ENCODE measurements around the gene NAA25.
"Not testable (repeated sequence)": the region's sequence is repeated elsewhere in the genome, so short reads cannot be mapped to it uniquely, and the experiment has no call there.

NAA25 gene

GRCh38 chr12:111998015-111998414, 110.6 kb downstream of the NAA25 start:
- Histone ChIP-seq H3K36me3 (replicated peaks in 1 of 2; ENCODE audit: control insufficient read depth in 2 of 2, insufficient read depth in 2 of 2, low read length in 2 of 2) (peaks cover 0 to 19% of the 10 kb centered on the region in 2 donors), H3K27me3 (ENCODE audit: control insufficient read depth in 3 of 3, insufficient read depth in 3 of 3, low read depth in 1 of 3, low read length in 3 of 3) (no peaks in the 10 kb centered on the region), H3K4me2 (ENCODE audit: insufficient read depth, low read length, poor library complexity, severe bottlenecking) (no peak overlapping the region), H3K4ac (ENCODE audit: low read length) (no peak overlapping the region), H3K23ac (ENCODE audit: low read depth, low read length, poor library complexity) (no peak overlapping the region), H2BK12ac (ENCODE audit: low read length) (no peak overlapping the region), H4K8ac (ENCODE audit: low read depth, low read length) (no peak overlapping the region), H3K4me3 (ENCODE audit: low read length in 2 of 2) (no peak overlapping the region), H3K18ac (ENCODE audit: low read length) (no peak overlapping the region), H4K91ac (ENCODE audit: low read depth, low read length, poor library complexity) (no peak overlapping the region), H2BK120ac (ENCODE audit: low read depth, low read length) (no peak overlapping the region), H2BK5ac (ENCODE audit: low read length) (no peak overlapping the region), H3K9me3 (replicated peaks in 1 of 2; ENCODE audit: control insufficient read depth in 2 of 2, insufficient read depth in 1 of 2, low read depth in 1 of 2, low read length in 2 of 2) (no peaks in the 10 kb centered on the region), H3K27ac (replicated peaks; ENCODE audit: low read length) (no peak overlapping the region), H3K79me1 (ENCODE audit: low read depth, low read length) (no peaks in the 10 kb centered on the region), H2AK5ac (ENCODE audit: low read depth, low read length) (no peak overlapping the region), H3K4me1 (ENCODE audit: control insufficient read depth in 2 of 2, insufficient read depth in 1 of 2, low read depth in 1 of 2, low read length in 2 of 2) (no peaks in the 10 kb centered on the region), H3K9ac (ENCODE audit: low read depth, low read length, poor library complexity) (no peak overlapping the region), H3K14ac (ENCODE audit: low read length) (no peak overlapping the region), H2BK15ac (ENCODE audit: low read length) (no peak overlapping the region), H2AFZ (ENCODE audit: low read length) (no peak overlapping the region)
- no peak for DNase-seq (ENCODE audit: low spot score)
- no CpG with 5 or more reads among the region's 4 CpGs for WGBS, 2 donors (ENCODE audit: extremely low coverage in 2 of 2, insufficient read length in 2 of 2, insufficient replicate concordance in 1 of 2)

- Histone ChIP-seq H3K4me3 (ENCODE audit: low read length in 2 of 2) (no peak overlapping the region), H3K14ac (ENCODE audit: low read length) (no peak overlapping the region), H4K91ac (ENCODE audit: low read depth, low read length, poor library complexity) (no peak overlapping the region), H3K4ac (ENCODE audit: low read length) (no peak overlapping the region), H3K27ac (replicated peaks; ENCODE audit: low read length) (no peak overlapping the region), H2AFZ (ENCODE audit: low read length) (no peak overlapping the region), H2AK5ac (ENCODE audit: low read depth, low read length) (no peak overlapping the region), H3K4me1 (ENCODE audit: control insufficient read depth in 2 of 2, insufficient read depth in 1 of 2, low read depth in 1 of 2, low read length in 2 of 2) (no peaks in the 10 kb centered on the region), H4K8ac (ENCODE audit: low read depth, low read length) (no peak overlapping the region), H3K23ac (ENCODE audit: low read depth, low read length, poor library complexity) (no peak overlapping the region), H3K9me3 (replicated peaks in 1 of 2; ENCODE audit: control insufficient read depth in 2 of 2, insufficient read depth in 1 of 2, low read depth in 1 of 2, low read length in 2 of 2) (no peaks in the 10 kb centered on the region), H2BK5ac (ENCODE audit: low read length) (no peak overlapping the region), H3K79me1 (ENCODE audit: low read depth, low read length) (no peaks in the 10 kb centered on the region), H3K9ac (ENCODE audit: low read depth, low read length, poor library complexity) (no peak overlapping the region), H3K4me2 (ENCODE audit: insufficient read depth, low read length, poor library complexity, severe bottlenecking) (no peak overlapping the region), H3K27me3 (ENCODE audit: control insufficient read depth in 3 of 3, insufficient read depth in 3 of 3, low read depth in 1 of 3, low read length in 3 of 3) (no peaks in the 10 kb centered on the region), H3K36me3 (replicated peaks in 1 of 2; ENCODE audit: control insufficient read depth in 2 of 2, insufficient read depth in 2 of 2, low read length in 2 of 2) (peaks cover 0 to 12% of the 10 kb centered on the region in 2 donors), H2BK15ac (ENCODE audit: low read length) (no peak overlapping the region), H3K18ac (ENCODE audit: low read length) (no peak overlapping the region), H2BK120ac (ENCODE audit: low read depth, low read length) (no peak overlapping the region), H2BK12ac (ENCODE audit: low read length) (no peak overlapping the region)
- DNase-seq (ENCODE audit: low spot score): no peak
- WGBS, 2 donors (ENCODE audit: extremely low coverage in 2 of 2, insufficient read length in 2 of 2, insufficient replicate concordance in 1 of 2): no CpG with 5 or more reads among the region's 2 CpGs
These were observed 111.3 kb downstream of the NAA25 start for GRCh38 chr12:111997300-111997699.

- Histone ChIP-seq H2AK5ac (ENCODE audit: low read depth, low read length) (no peak overlapping the region), H3K4ac (ENCODE audit: low read length) (no peak overlapping the region), H2BK5ac (ENCODE audit: low read length) (no peak overlapping the region), H3K79me1 (ENCODE audit: low read depth, low read length) (no peaks in the 10 kb centered on the region), H3K27ac (replicated peaks; ENCODE audit: low read length) (no peak overlapping the region), H3K9me3 (replicated peaks in 1 of 2; ENCODE audit: control insufficient read depth in 2 of 2, insufficient read depth in 1 of 2, low read depth in 1 of 2, low read length in 2 of 2) (no peaks in the 10 kb centered on the region), H2BK12ac (ENCODE audit: low read length) (no peak overlapping the region), H3K9ac (ENCODE audit: low read depth, low read length, poor library complexity) (no peak overlapping the region), H3K23ac (ENCODE audit: low read depth, low read length, poor library complexity) (no peak overlapping the region), H3K14ac (ENCODE audit: low read length) (no peak overlapping the region), H3K4me1 (ENCODE audit: control insufficient read depth in 2 of 2, insufficient read depth in 1 of 2, low read depth in 1 of 2, low read length in 2 of 2) (no peaks in the 10 kb centered on the region), H2AFZ (ENCODE audit: low read length) (no peak overlapping the region), H4K91ac (ENCODE audit: low read depth, low read length, poor library complexity) (no peak overlapping the region), H3K18ac (ENCODE audit: low read length) (no peak overlapping the region), H2BK15ac (ENCODE audit: low read length) (no peak overlapping the region), H3K27me3 (ENCODE audit: control insufficient read depth in 3 of 3, insufficient read depth in 3 of 3, low read depth in 1 of 3, low read length in 3 of 3) (no peaks in the 10 kb centered on the region), H3K4me3 (ENCODE audit: low read length in 2 of 2) (no peak overlapping the region), H3K36me3 (replicated peaks in 1 of 2; ENCODE audit: control insufficient read depth in 2 of 2, insufficient read depth in 2 of 2, low read length in 2 of 2) (peaks cover 0 to 4% of the 10 kb centered on the region in 2 donors), H4K8ac (ENCODE audit: low read depth, low read length) (no peak overlapping the region), H2BK120ac (ENCODE audit: low read depth, low read length) (no peak overlapping the region), H3K4me2 (ENCODE audit: insufficient read depth, low read length, poor library complexity, severe bottlenecking) (no peak overlapping the region)
- DNase-seq (ENCODE audit: low spot score): no peak
- no CpG with 5 or more reads among the region's 1 CpG for WGBS, 2 donors (ENCODE audit: extremely low coverage in 2 of 2, insufficient read length in 2 of 2, insufficient replicate concordance in 1 of 2)
These were observed 112.7 kb downstream of the NAA25 start for GRCh38 chr12:111995782-111996480.

- not testable (repeated sequence) for H3K18ac ChIP-seq (ENCODE audit: low read length); H3K27me3 ChIP-seq (ENCODE audit: control insufficient read depth in 3 of 3, insufficient read depth in 3 of 3, low read depth in 1 of 3, low read length in 3 of 3); H2BK12ac ChIP-seq (ENCODE audit: low read length); H3K23ac ChIP-seq (ENCODE audit: low read depth, low read length, poor library complexity); H3K14ac ChIP-seq (ENCODE audit: low read length); H3K27ac ChIP-seq (replicated peaks; ENCODE audit: low read length); H4K91ac ChIP-seq (ENCODE audit: low read depth, low read length, poor library complexity); H3K4me1 ChIP-seq (ENCODE audit: control insufficient read depth in 2 of 2, insufficient read depth in 1 of 2, low read depth in 1 of 2, low read length in 2 of 2); H4K8ac ChIP-seq (ENCODE audit: low read depth, low read length); H2BK120ac ChIP-seq (ENCODE audit: low read depth, low read length); H3K36me3 ChIP-seq (replicated peaks in 1 of 2; ENCODE audit: control insufficient read depth in 2 of 2, insufficient read depth in 2 of 2, low read length in 2 of 2); H3K79me1 ChIP-seq (ENCODE audit: low read depth, low read length); H3K4me3 ChIP-seq (ENCODE audit: low read length in 2 of 2); H2BK15ac ChIP-seq (ENCODE audit: low read length); H3K4me2 ChIP-seq (ENCODE audit: insufficient read depth, low read length, poor library complexity, severe bottlenecking); H2AK5ac ChIP-seq (ENCODE audit: low read depth, low read length); H2BK5ac ChIP-seq (ENCODE audit: low read length); H2AFZ ChIP-seq (ENCODE audit: low read length); H3K9ac ChIP-seq (ENCODE audit: low read depth, low read length, poor library complexity); DNase-seq (ENCODE audit: low spot score); H3K4ac ChIP-seq (ENCODE audit: low read length); H3K9me3 ChIP-seq (replicated peaks in 1 of 2; ENCODE audit: control insufficient read depth in 2 of 2, insufficient read depth in 1 of 2, low read depth in 1 of 2, low read length in 2 of 2)
- no CpG with 5 or more reads among the region's 17 CpGs for whole genome bisulfite sequencing, 2 donors (ENCODE audit: extremely low coverage in 2 of 2, insufficient read length in 2 of 2, insufficient replicate concordance in 1 of 2)
These were observed 114.1 kb downstream of the NAA25 start for GRCh38 chr12:111994211-111995111.

Measured in neuronal stem cell (in vitro differentiated cells).